DMS53 treated with DMSO at 0.1 percent for 48 hours (cell line): ENCODE measurements around the gene HOXB2.
"Not testable (repeated sequence)": the region's sequence is repeated elsewhere in the genome, so short reads cannot be mapped to it uniquely, and the experiment has no call there.

ENCODE experiments used
- DNase-seq: peaks from one replicate; lab custom pipeline; 2025; ENCODE audit not compliant: unreplicated experiment; lab: John Stamatoyannopoulos, UW

The HOXB2 gene

GRCh38 chr17:48542114-48542656 lies 2.7 kb downstream of the HOXB2 start:
- DNase-seq = no peak

- no peak for DNase-seq
These were observed 3.3 kb downstream of the HOXB2 start for GRCh38 chr17:48541577-48542113.

- DNase-seq = no peak
These were observed 3.8 kb downstream of the HOXB2 start for GRCh38 chr17:48541036-48541576.

- DNase-seq = no peak
These were observed 4.7 kb downstream of the HOXB2 start for GRCh38 chr17:48540213-48540612.

GRCh38 chr17:48539177-48539576 lies 5.7 kb downstream of the HOXB2 start:
- no peak for DNase-seq

- no peak for DNase-seq
These were observed 7.6 kb downstream of the HOXB2 start for GRCh38 chr17:48537316-48537715.

- DNase-seq = not testable (repeated sequence)
These were observed 8.9 kb downstream of the HOXB2 start for GRCh38 chr17:48535793-48536559.

- DNase-seq = no peak
These were observed 12.6 kb downstream of the HOXB2 start for GRCh38 chr17:48532261-48532660.

- no peak for DNase-seq
These were observed 14.0 kb downstream of the HOXB2 start, which contains the start of gene HOXB1 for GRCh38 chr17:48530887-48531272. TSS of gene HOXB1 (minus strand) at chr17:48531011. CDS start at chr17:48530904, 107 bp downstream.

DNA sequence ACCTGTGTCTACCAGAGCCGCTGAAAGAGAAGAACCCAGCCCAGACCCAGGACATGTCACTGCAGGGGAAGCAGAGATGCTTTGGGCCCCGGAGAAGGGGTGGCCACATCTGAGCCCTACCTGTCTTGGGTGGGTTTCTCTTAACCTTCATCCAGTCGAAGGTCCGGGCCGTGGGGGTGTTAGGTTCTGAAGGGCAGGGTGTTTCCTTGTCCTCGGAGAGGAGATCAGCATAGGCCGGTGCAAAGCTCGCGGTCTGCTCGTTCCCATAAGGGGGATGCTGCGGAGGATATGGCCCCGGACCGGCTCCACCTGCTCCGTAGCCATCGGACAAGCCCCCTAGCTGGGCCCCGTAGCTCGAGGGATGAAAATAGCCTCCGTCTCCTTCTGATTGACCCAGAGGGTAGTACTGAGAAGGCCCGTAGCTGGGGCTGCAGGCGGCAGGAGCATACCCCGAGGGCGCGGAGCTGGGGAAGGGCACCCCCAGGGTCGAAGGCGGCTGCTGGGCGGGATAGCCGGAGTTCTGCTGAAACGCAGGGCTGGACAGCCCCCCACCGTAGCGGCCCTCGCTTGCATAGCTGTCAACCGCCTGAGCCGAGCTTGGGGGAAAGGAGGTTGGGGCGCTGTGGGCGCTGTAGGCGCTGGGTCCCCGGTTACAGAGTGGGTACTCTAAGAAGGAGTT lies 14.6 kb downstream of the HOXB2 start:
- DNase-seq = no peak

DNA sequence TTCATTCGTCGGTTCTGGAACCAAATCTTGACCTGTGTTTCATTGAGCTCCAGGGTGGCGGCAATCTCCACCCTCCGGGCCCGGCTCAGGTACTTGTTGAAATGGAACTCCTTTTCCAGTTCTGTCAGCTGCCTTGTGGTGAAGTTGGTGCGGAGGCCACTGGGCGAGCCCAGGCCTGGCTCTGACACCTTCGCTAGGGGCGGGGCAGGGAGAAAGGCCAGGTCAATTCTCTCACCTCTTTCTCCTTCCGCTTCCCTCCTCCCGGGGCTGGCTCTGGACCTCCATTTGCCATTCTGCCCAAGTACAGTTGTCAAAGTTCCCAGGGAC lies 15.3 kb downstream of the HOXB2 start:
- DNase-seq = no peak

GRCh38 chr17:48528936-48529682 lies 15.8 kb downstream of the HOXB2 start:
- no peak for DNase-seq

GRCh38 chr17:48528153-48528935 lies 16.6 kb downstream of the HOXB2 start:
- no peak for DNase-seq

DNA sequence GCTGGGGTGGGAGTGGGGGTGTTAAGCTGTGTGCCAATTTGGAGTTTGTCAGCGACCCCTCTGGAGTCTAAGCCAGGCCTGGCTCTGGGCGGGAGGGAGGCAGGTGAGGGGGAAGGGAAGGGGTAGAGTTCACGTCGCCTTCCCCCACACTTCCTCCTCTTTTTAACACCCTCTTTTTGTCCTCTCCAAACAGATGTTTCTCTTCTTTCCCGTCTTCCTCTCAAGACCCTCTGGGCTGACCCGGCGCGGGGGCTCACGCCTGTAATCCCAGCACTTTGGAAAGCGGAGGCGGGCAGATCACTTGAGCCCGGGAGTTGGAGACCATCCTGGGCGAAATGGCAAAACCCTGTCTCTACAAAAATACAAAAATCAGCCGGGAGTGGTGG lies 17.4 kb downstream of the HOXB2 start:
- DNase-seq = no peak

DNA sequence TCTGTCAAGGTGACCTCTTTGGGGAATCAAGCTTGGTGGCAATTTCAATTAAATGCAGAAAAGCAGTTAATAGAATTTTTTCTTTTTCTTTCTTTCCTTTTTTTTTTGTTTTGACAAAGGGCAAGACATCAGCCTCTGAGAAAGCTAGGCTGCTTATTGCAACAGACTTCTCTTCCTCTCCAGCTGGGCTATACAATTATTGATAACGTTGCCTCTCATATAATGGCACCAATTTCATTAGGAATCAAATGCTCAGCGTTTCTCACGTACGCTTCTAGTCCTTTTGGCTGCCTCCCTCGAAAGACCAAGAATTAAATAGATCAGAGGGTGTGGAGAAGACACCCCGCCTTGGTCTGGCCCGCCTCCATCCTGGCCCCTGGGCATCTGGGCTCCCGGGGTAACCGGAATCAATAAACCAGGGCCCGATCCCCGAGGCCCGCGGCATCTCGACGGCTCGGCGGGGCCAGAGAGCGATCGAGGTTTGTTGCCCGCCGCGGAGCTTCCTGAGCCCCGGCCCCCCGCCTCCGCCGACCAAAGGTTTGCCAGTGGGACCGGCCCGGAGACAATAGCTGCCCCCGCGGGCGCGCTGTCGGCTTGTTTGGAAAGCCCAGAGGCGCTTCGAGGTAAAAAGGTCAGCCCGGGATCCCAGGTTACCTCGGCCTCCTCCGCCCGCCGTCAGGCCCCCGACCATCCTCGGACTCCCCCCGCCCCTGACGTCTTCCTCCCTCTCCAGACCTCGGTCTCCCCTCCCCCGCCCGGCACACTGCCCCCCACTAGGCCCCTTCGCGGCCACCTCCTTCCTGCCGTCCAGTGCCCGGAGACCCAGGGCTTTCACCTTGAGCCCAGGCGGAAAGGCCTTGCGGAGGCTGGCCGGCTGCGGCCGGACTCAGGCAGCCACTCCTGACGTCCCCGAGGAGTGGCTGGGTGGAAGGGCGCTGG lies 18.0 kb downstream of the HOXB2 start:
- DNase-seq = no peak

GRCh38 chr17:48523010-48523409 lies 21.9 kb downstream of the HOXB2 start:
- no peak for DNase-seq

GRCh38 chr17:48522031-48522653 lies 22.8 kb downstream of the HOXB2 start:
- peak; percentile 55 for DNase-seq

GRCh38 chr17:48520631-48521079 lies 24.3 kb downstream of the HOXB2 start:
- DNase-seq = no peak

DNA sequence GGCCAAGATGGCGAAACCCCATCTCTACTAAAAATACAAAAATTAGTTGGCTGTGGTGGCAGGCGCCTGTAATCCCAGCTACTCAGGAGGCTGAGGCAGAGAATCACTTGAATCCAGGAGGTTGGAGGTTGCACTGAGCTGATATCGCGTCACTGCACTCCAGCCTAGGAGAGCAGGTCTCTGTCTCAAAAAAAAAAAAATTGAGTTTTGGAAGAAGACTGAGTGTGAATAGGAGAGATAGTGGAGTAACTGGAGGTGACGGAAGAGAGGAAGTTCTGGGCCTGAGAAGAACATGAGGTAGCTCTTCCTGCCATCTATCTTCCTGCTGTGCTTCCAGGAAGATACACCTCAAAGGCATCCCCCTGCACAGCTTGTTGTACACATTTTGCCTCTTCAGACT lies 25.5 kb downstream of the HOXB2 start:
- no peak for DNase-seq
